ENCODE measurements around the gene RTN4.

RTN4 gene

GRCh38 chr2:54956111-54956627, 94.1 kb downstream of the RTN4 start:
- CTCF ChIA-PET: interaction anchor here (0.6 to 1.1 kb wide), 2 partner anchors 14 to 26 kb away, joined by 3 to 4 read pairs; no protein-coding TSS in a partner anchor
- POLR2A ChIA-PET: no interaction called here
- DNase-seq (ENCODE audit: extremely low spot score): no peak
- no peak for TF ChIP-seq SP1 (IDR thresholded peaks at IDR 0.05)

GRCh38 chr2:54955358-54956110, 94.7 kb downstream of the RTN4 start:
- ChIA-PET POLR2A (no interaction called here), CTCF (interaction anchor here (0.6 kb wide), 1 partner anchor 25 kb away, joined by 4 read pairs; no protein-coding TSS in a partner anchor)
- TF ChIP-seq ELF4 (IDR thresholded peaks at IDR 0.05) (no peak), TARDBP (IDR thresholded peaks at IDR 0.05) (no peak), SP1 (IDR thresholded peaks at IDR 0.05) (no peak), PKNOX1 (IDR thresholded peaks at IDR 0.05) (no peak), CTBP1 (IDR thresholded peaks at IDR 0.05; ENCODE audit: borderline replicate concordance) (no peak), FOXA1 (IDR thresholded peaks at IDR 0.05) (no peak), BHLHE40 (IDR thresholded peaks at IDR 0.05; ENCODE audit: borderline replicate concordance) (no peak), SUZ12 (IDR thresholded peaks at IDR 0.05) (no peak), L3MBTL2 (conservative IDR thresholded peaks at IDR 0.05) (no peak), FOXK2 (IDR thresholded peaks at IDR 0.05) (no peak), NFRKB (IDR thresholded peaks at IDR 0.05) (no peak), FOXM1 (IDR thresholded peaks at IDR 0.05; ENCODE audit: borderline replicate concordance) (no peak), ZNF384 (IDR thresholded peaks at IDR 0.05) (no peak), LEF1 (IDR thresholded peaks at IDR 0.05; ENCODE audit: borderline replicate concordance) (no peak), HDGF (IDR thresholded peaks at IDR 0.05; ENCODE audit: borderline replicate concordance) (no peak), ARNT (IDR thresholded peaks at IDR 0.05) (no peak)
- no peak for DNase-seq (ENCODE audit: extremely low spot score)

GRCh38 chr2:54954705-54955357, 95.4 kb downstream of the RTN4 start:
- no peak for DNase-seq (ENCODE audit: extremely low spot score)
- POLR2A ChIA-PET: no interaction called here
- CTCF ChIA-PET: no interaction called here
- TF ChIP-seq TARDBP (IDR thresholded peaks at IDR 0.05) (no peak), LEF1 (IDR thresholded peaks at IDR 0.05; ENCODE audit: borderline replicate concordance) (no peak), ARNT (IDR thresholded peaks at IDR 0.05) (no peak), FOXM1 (IDR thresholded peaks at IDR 0.05; ENCODE audit: borderline replicate concordance) (no peak), BHLHE40 (IDR thresholded peaks at IDR 0.05; ENCODE audit: borderline replicate concordance) (no peak), CTBP1 (IDR thresholded peaks at IDR 0.05; ENCODE audit: borderline replicate concordance) (no peak), SUZ12 (IDR thresholded peaks at IDR 0.05) (no peak), FOXK2 (IDR thresholded peaks at IDR 0.05) (no peak), HDGF (IDR thresholded peaks at IDR 0.05; ENCODE audit: borderline replicate concordance) (no peak), ELF4 (IDR thresholded peaks at IDR 0.05) (no peak), PKNOX1 (IDR thresholded peaks at IDR 0.05) (no peak), SP1 (IDR thresholded peaks at IDR 0.05) (no peak), ZNF384 (IDR thresholded peaks at IDR 0.05) (no peak), NFRKB (IDR thresholded peaks at IDR 0.05) (no peak), FOXA1 (IDR thresholded peaks at IDR 0.05) (no peak), L3MBTL2 (conservative IDR thresholded peaks at IDR 0.05) (no peak)

DNA sequence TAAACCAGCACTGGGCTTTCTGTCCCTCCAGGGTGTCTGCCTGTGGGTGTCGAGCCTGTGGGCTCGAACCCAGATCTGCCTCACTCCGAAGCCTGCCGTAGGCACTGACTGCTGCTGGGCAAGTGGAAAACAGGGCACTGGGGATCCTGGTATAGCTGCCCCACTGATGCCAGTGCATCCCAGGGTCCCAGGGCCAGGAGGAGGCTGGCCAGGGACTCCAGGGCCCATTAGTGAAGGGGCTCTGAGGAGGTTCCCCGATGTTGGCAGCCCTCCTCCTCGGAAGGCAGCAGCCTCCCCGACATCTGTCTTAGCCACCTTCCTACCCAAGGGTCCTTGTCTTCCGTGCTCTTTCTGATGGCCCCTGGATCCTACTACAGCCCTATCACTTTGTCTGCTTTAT, 96.1 kb downstream of the RTN4 start:
- DNase-seq (ENCODE audit: extremely low spot score): no peak
- CTCF ChIA-PET: no interaction called here
- POLR2A ChIA-PET: no interaction called here

DNA sequence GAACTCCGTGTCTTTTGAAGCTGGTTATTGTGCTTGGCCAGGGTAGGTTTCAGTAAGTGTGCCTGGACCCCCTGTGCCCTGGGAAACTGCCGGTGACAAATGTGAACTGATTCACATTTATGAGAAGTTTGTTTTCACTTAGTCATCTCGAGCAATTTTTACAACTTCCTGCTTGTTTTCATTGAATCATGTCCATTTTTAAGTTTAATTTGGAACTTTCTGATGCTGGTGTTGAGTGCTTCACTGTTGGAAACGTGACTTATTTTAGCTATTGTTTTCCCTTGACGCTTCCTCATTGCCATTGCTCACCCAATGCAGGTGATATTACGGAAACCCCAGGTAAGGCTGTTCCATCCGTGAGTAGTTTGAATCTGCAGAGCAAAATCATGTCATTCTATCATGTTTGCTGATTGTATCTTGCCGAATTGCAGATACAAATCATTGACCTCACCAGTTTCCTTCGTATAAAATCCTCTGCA, 97.2 kb downstream of the RTN4 start:
- ChIA-PET POLR2A (no interaction called here), CTCF (no interaction called here)
- no peak for DNase-seq (ENCODE audit: extremely low spot score)
- TF ChIP-seq FOXM1 (IDR thresholded peaks at IDR 0.05; ENCODE audit: borderline replicate concordance): no peak
- no peak for TF ChIP-seq ELF4 (IDR thresholded peaks at IDR 0.05)
- no peak for TF ChIP-seq HDGF (IDR thresholded peaks at IDR 0.05; ENCODE audit: borderline replicate concordance)
- no peak for TF ChIP-seq FOXA1 (IDR thresholded peaks at IDR 0.05)
- TF ChIP-seq LEF1 (IDR thresholded peaks at IDR 0.05; ENCODE audit: borderline replicate concordance): no peak
- TF ChIP-seq TARDBP (IDR thresholded peaks at IDR 0.05): no peak
- no peak for TF ChIP-seq ZNF384 (IDR thresholded peaks at IDR 0.05)
- no peak for TF ChIP-seq FOXK2 (IDR thresholded peaks at IDR 0.05)
- TF ChIP-seq ARNT (IDR thresholded peaks at IDR 0.05): no peak
- TF ChIP-seq SP1 (IDR thresholded peaks at IDR 0.05): no peak
- TF ChIP-seq PKNOX1 (IDR thresholded peaks at IDR 0.05): no peak
- TF ChIP-seq SUZ12 (IDR thresholded peaks at IDR 0.05): no peak
- TF ChIP-seq CTBP1 (IDR thresholded peaks at IDR 0.05; ENCODE audit: borderline replicate concordance): no peak
- TF ChIP-seq BHLHE40 (IDR thresholded peaks at IDR 0.05; ENCODE audit: borderline replicate concordance): no peak
- TF ChIP-seq L3MBTL2 (conservative IDR thresholded peaks at IDR 0.05): no peak
- no peak for TF ChIP-seq NFRKB (IDR thresholded peaks at IDR 0.05)

More for the DNA sequence above, 96.1 kb downstream of the RTN4 start:
- no peak for TF ChIP-seq ZNF384 (IDR thresholded peaks at IDR 0.05)
- TF ChIP-seq NFRKB (IDR thresholded peaks at IDR 0.05): no peak
- no peak for TF ChIP-seq PKNOX1 (IDR thresholded peaks at IDR 0.05)
- TF ChIP-seq SUZ12 (IDR thresholded peaks at IDR 0.05): no peak
- no peak for TF ChIP-seq ELF4 (IDR thresholded peaks at IDR 0.05)
- TF ChIP-seq LEF1 (IDR thresholded peaks at IDR 0.05; ENCODE audit: borderline replicate concordance): no peak
- no peak for TF ChIP-seq SP1 (IDR thresholded peaks at IDR 0.05)
- TF ChIP-seq HDGF (IDR thresholded peaks at IDR 0.05; ENCODE audit: borderline replicate concordance): no peak
- no peak for TF ChIP-seq FOXA1 (IDR thresholded peaks at IDR 0.05)
- no peak for TF ChIP-seq L3MBTL2 (conservative IDR thresholded peaks at IDR 0.05)
- TF ChIP-seq TARDBP (IDR thresholded peaks at IDR 0.05): no peak
- no peak for TF ChIP-seq FOXK2 (IDR thresholded peaks at IDR 0.05)
- TF ChIP-seq FOXM1 (IDR thresholded peaks at IDR 0.05; ENCODE audit: borderline replicate concordance): no peak
- TF ChIP-seq ARNT (IDR thresholded peaks at IDR 0.05): no peak

Measured in HEK293T (cell line).